22Rv1 (cell line): ENCODE measurements around the gene MAST2.
"Not testable (repeated sequence)": the region's sequence is repeated elsewhere in the genome, so short reads cannot be mapped to it uniquely, and the experiment has no call there.

ENCODE experiments used
- CTCF ChIP-seq: fragments of 450-650 bp; IDR thresholded peaks from 2 replicates; pipeline ENCODE4 v1.5.1; 2017; ENCODE audit warnings: mild to moderate bottlenecking
- ZFX ChIP-seq: fragments of 450-650 bp; IDR thresholded peaks from 2 replicates; pipeline ENCODE4 v1.6.1; 2017; ENCODE audit warnings: antibody characterized with exemption, borderline replicate concordance

- TF ChIP-seq CTCF, ZFX: not testable (repeated sequence)
These were observed 54.5 kb downstream of the MAST2 start for GRCh38 chr1:45857755-45858492.
